ENCODE data around the gene FRG2. TPM values are rescaled to one million over a fixed set of nuclear protein-coding genes. Genes with fewer than 3 reads are reported as not detected.

The FRG2 gene
- 0.07 TPM in 1 of 5 replicates, not detected in the others for total RNA-seq (2022; extraction: Qiagen RNA extraction)

DNA sequence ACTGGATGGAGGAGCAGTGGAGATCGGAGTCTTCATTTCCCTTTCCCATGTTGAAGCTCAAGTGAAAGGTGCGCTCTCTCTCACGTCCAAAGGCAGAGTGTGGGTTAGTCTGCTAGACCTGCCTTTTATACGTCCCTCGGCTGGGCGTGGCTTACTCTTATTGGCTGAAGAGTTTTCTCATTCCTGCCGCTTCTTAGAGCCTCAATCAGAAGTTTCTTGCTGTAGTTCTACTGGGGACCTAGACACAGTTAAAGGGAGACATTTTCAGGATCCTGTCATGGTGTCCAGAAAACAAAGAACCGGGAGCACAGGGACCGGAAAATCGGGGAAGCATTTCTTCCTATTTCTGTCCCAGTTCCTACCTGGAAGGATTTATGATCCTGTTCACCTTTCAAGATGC, at the start of gene FRG2:
Gene FRG2 (minus strand): TSS at position 101 of the 400 bp plus-strand sequence. CDS start 52 bp downstream, at position 49.

DNA sequence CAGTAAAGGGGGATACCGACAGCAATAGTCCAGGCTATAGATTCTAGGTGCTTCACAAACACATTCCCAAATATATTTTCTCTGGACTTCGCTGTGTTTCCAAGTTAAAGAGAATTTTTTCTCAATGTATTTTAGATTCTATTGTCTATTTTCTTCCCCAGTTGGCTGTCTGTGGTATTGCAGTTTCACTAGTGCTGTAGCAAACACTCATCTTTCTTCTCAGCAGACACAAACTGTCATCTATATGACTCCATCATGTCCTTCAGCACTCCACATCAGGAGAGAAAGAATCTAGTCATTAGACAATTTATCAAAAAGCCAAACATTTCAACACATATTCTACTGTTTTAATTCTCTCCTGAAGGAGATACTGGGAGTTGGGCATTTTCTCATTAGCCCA, 37.3 kb upstream of the FRG2 start, which contains the start of gene DBET:
Gene DBET (plus strand): TSS at position 161 of the 400 bp plus-strand sequence.

Other genes with a start within 250 kb of the FRG2 start
- 34.7 to 42.2 TPM (median 36.9 TPM) in 5 replicates for gene FRG1, start 86.4 kb downstream of the FRG2 start, total RNA-seq (2022; extraction: Qiagen RNA extraction)
- not detected in 5 replicates for gene DBET, start 37.2 kb upstream of the FRG2 start, total RNA-seq (2022; extraction: Qiagen RNA extraction)
- gene DUX4, start 146.5 kb upstream of the FRG2 start, total RNA-seq (2022; extraction: Qiagen RNA extraction) = not detected in 5 replicates

Data from A549 treated with AZD2906 at 1 μM for 4 hours (cell line).